ENCODE measurements around the gene KIR3DL3.
"Not testable (repeated sequence)": the region's sequence is repeated elsewhere in the genome, so short reads cannot be mapped to it uniquely, and the experiment has no call there.

The KIR3DL3 gene

DNA sequence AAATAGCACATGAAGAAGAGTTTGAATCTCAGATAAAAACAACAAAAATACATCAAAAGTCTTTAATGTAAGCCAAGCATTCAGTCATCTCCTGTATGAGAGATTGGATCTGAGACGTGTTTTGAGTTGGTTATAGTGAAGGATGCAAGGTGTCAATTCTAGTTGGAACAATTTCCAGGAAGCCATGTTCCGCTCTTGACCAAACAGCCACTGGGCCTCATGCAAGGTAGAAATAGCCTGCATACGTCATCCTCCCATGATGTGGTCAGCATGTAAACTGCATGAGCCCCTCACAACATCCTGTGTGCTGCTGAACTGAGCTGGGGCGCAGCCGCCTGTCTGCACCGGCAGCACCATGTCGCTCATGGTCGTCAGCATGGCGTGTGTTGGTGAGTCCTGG lies at the start of gene KIR3DL3:
KIR3DL3 (plus strand) TSS at position 301 of the 400 bp plus-strand sequence; CDS start at position 356, 55 bp downstream.
- in situ Hi-C loops (cut with MboI; ENCODE audit: low sequenced_read_pairs) = no loop called here

DNA sequence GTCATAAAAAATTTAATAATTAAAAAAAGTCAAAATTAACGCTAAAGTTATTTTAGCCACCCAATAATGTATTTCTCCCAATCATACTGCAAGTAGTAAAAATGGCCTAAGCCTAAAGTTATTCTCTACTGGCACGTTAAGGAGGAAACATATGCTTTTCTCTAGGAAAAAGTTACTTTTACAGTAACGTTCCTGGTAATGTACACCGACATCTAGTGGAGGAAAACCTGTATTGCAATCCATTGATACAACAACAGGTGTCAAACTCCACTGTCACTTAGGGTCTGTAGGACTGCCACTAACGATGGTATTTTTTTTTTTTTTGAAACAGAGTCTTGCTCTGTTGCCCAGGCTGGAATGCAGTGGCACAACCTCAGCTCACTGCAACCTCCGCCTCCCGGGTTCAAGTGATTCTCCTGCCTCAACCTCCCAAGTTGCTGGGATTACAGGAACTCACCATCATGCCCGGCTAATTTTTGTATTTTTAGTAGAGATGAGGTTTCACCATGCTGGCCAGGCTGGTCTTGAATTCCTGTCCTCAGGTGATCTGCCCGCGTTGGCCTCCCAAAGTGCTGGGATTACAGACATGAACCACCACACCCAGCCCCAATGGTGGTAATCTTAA lies 47.9 kb upstream of the KIR3DL3 start:
- in situ Hi-C loops (cut with MboI; ENCODE audit: low sequenced_read_pairs) = not testable (repeated sequence)

- in situ Hi-C loops (cut with MboI; ENCODE audit: low sequenced_read_pairs) = no loop called here
These were observed 47.0 kb upstream of the KIR3DL3 start for GRCh38 chr19:54677217-54677616.

DNA sequence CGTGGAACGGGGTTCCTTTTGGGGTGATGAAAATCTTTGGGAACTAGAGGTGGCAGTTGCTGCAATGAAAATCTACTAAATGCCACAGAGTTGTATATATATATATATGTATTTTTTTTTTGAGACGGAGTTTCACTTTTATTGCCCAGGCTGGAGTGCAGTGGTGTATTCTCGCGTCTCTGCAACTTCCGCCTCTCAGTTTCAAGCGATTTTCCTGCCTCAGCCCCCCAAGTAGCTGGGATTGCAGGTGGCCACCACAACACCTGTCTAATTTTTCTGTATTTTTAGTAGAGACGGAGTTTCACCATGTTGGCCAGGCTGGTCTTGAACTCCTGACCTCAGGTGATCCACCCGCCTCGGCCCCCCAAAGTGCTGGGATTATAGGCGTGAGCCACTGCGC lies 42.6 kb upstream of the KIR3DL3 start:
- in situ Hi-C loops (cut with MboI; ENCODE audit: low sequenced_read_pairs) = not testable (repeated sequence)

GRCh38 chr19:54682306-54682856 lies 41.9 kb upstream of the KIR3DL3 start:
- in situ Hi-C loops (cut with MboI; ENCODE audit: low sequenced_read_pairs) = no loop called here

GRCh38 chr19:54684527-54684926 lies 39.7 kb upstream of the KIR3DL3 start:
- in situ Hi-C loops (cut with MboI; ENCODE audit: low sequenced_read_pairs) = no loop called here

DNA sequence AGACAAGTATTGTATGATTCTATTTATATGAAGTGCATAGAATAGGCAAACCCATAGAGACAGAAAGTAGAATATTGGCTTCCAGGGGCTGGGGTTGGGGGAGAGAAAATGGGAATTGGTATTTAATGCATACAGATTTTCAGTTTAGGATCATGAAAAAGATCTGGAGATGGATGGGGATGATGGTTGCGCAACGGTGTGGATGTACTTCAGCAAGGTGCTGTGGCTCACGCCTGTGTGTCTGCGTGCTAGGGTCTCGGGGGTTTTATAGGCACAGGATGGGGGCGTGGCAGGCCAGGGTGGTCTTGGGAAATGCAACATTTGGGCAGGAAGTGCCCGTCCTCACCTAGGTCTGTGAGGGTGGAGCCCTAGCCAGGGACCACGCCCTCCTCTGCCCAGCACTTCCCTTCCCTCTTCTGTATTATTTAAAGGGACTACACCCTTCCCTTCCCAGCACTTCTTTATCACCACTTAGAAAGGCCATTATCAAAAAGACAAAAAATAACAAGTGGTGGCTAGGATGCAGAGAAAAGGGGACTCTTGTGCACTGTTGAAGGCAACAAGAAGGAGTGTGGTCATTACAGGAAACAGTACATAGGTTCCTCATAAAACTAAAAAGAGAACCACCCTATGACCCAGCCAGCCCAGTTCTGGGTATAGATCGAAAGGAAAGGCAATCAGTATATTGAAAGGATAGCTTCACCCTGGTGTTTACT lies 32.5 kb upstream of the KIR3DL3 start:
- in situ Hi-C loops (cut with MboI; ENCODE audit: low sequenced_read_pairs) = no loop called here

GRCh38 chr19:54692298-54692615 lies 32.0 kb upstream of the KIR3DL3 start:
- in situ Hi-C loops (cut with MboI; ENCODE audit: low sequenced_read_pairs) = no loop called here

GRCh38 chr19:54694648-54695047 lies 29.6 kb upstream of the KIR3DL3 start:
- in situ Hi-C loops (cut with MboI; ENCODE audit: low sequenced_read_pairs) = no loop called here

- in situ Hi-C loops (cut with MboI; ENCODE audit: low sequenced_read_pairs) = no loop called here
These were observed 28.1 kb upstream of the KIR3DL3 start for GRCh38 chr19:54696117-54696548.

- in situ Hi-C loops (cut with MboI; ENCODE audit: low sequenced_read_pairs) = no loop called here
These were observed 27.5 kb upstream of the KIR3DL3 start for GRCh38 chr19:54696766-54697165.

DNA sequence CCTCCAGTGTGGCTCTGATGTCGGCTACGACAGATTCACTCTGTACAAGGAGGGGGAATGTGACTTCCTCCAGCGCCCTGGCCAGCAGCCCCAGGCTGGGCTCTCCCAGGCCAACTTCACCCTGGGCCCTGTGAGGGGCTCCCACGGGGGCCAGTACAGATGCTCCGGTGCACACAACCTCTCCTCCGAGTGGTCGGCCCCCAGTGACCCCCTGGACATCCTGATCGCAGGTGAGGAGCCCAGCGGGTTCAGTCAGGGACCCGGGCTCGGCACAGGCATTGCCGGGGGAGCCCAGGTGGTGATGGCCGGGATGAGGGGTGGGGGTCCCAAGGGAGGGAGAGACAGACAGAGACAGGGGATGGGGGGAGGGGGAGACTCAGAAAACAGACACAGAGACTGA lies 26.5 kb upstream of the KIR3DL3 start:
- in situ Hi-C loops (cut with MboI; ENCODE audit: low sequenced_read_pairs) = not testable (repeated sequence)

GRCh38 chr19:54704928-54705327 lies 19.3 kb upstream of the KIR3DL3 start:
- in situ Hi-C loops (cut with MboI; ENCODE audit: low sequenced_read_pairs) = no loop called here

DNA sequence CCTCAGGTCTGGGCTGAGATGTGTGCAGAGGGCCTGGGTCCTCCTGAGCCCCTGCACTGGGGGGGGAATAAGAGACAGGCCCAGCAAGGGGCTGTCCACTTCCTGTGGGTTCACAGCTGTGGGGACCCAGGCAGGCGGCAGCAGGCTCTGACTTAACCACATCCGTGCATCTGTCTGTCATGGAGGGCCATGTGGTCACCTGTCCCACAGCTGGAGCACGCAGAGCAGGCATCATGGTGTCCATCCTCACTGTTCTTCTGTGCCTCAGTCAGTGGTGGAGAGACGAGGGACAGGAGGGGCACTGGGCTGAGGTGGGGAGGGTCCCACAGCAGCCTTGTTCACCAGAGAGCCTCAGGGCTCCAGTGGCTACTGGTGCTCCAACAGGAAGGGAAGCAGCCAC lies 16.3 kb upstream of the KIR3DL3 start:
- in situ Hi-C loops (cut with MboI; ENCODE audit: low sequenced_read_pairs) = no loop called here

GRCh38 chr19:54708781-54709180 lies 15.5 kb upstream of the KIR3DL3 start:
- in situ Hi-C loops (cut with MboI; ENCODE audit: low sequenced_read_pairs) = no loop called here

- in situ Hi-C loops (cut with MboI; ENCODE audit: low sequenced_read_pairs) = no loop called here
These were observed 14.9 kb upstream of the KIR3DL3 start for GRCh38 chr19:54709212-54709948.

GRCh38 chr19:54709956-54710355 lies 14.3 kb upstream of the KIR3DL3 start:
- in situ Hi-C loops (cut with MboI; ENCODE audit: low sequenced_read_pairs) = not testable (repeated sequence)

DNA sequence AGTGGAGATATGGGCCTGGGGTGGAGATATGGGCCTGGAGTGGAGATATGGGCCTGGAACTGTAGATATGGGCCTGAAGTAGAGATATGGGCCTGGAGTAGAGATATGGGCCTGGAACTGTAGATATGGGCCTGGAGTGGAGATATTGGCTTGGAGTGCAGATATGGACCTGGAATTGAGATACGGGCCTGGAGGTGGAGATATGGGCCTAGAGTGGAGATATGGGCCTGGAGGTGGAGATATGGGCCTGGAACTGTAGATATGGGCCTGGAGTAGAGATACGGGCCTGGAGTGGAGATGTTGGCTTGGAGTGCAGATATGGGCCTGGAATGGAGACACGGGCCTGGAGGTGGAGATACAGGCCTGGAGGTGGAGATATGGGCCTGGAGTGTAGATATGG lies 402 bp downstream of the KIR3DL3 start:
- in situ Hi-C loops (cut with MboI; ENCODE audit: low sequenced_read_pairs) = no loop called here

- in situ Hi-C loops (cut with MboI; ENCODE audit: low sequenced_read_pairs) = no loop called here
These were observed 1.1 kb downstream of the KIR3DL3 start for GRCh38 chr19:54725321-54725720.

DNA sequence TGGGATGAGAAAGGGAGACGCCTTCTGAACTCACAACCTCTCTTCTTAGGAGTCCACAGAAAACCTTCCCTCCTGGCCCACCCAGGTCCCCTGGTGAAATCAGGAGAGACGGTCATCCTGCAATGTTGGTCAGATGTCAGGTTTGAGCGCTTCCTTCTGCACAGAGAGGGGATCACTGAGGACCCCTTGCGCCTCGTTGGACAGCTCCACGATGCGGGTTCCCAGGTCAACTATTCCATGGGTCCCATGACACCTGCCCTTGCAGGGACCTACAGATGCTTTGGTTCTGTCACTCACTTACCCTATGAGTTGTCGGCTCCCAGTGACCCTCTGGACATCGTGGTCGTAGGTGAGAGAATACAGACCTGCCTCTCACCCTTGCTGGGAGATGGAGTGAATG lies 3.3 kb downstream of the KIR3DL3 start:
- in situ Hi-C loops (cut with MboI; ENCODE audit: low sequenced_read_pairs) = no loop called here

DNA sequence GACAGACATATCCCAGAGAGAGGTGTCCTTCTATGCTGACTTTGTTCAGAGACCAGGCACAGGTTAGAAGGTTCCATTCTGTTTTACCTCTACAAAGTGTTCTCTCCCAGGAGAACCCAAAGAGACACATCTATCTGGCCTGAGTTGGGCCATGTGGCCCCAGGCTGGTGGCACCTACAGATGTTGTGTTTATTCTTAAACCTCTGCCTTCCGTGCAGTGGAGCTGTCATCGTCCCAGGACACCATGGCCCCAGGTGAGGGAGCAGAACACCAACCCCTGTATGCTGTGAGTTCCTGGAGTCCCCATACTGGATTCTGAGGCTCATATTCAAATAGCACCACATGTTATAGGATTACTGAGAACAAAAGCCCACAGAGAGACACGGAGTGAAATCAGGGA lies 3.9 kb downstream of the KIR3DL3 start:
- in situ Hi-C loops (cut with MboI; ENCODE audit: low sequenced_read_pairs) = no loop called here

Measured in HL-60/S4 treated with retinoic acid at 250 ng/mL for 4 days and 3 days (cell line).